Natural killer cell (primary cell): ENCODE data around the gene GAL. TPM values are rescaled to one million over a fixed set of nuclear protein-coding genes. Genes with fewer than 3 reads are reported as not detected.

ENCODE experiments used
- ATAC-seq, 3 donors: fragments of 150-1000 bp in 2 of 3; fragments of 200-7000 bp in 1 of 3; cut with Tn5 transposase; 1 replicate in 1 of 3; 2 replicates in 2 of 3; pipeline ENCODE4 v1.10.0; 2021; ENCODE audit warnings: mild to moderate bottlenecking in 2 of 3, moderate library complexity in 2 of 3
- DNase-seq, 2 donors: peaks; one replicate each; pipeline versions ENCODE4 v3.0.0 to v3.0.0-alpha.2; 2013 to 2021; ENCODE audit warnings: mixed read lengths in 1 of 2
- H3K27ac ChIP-seq: one replicate; pipeline ENCODE4 v1.5.1; 2013; ENCODE audit warnings: mild to moderate bottlenecking, low read length
- H3K27me3 ChIP-seq: one replicate; pipeline ENCODE4 v1.6.1; 2013; ENCODE audit warnings: low read length; ENCODE audit not compliant: control insufficient read depth, insufficient read depth
- H3K36me3 ChIP-seq: one replicate; pipeline ENCODE4 v1.6.1; 2013; ENCODE audit warnings: low read length; ENCODE audit not compliant: control insufficient read depth, insufficient read depth
- H3K4me1 ChIP-seq: one replicate; pipeline ENCODE4 v1.6.1; 2013; ENCODE audit warnings: low read length; ENCODE audit not compliant: control insufficient read depth, insufficient read depth
- H3K4me3 ChIP-seq: one replicate; pipeline ENCODE4 v1.5.1; 2013; ENCODE audit warnings: low read length
- H3K9me3 ChIP-seq: one replicate; pipeline ENCODE4 v1.6.1; 2013; ENCODE audit warnings: low read length; ENCODE audit not compliant: control insufficient read depth, insufficient read depth
- H3K27ac Mint-ChIP-seq, 2 donors: one replicate each; pipeline ENCODE4 v1.8.0; 2022; ENCODE audit warnings: mild to moderate bottlenecking in 2 of 2, mixed read lengths in 2 of 2, moderate library complexity in 1 of 2
- H3K27me3 Mint-ChIP-seq, 2 donors: one replicate each; pipeline ENCODE4 v1.8.0; 2022; ENCODE audit warnings: low read depth in 2 of 2, mixed read lengths in 2 of 2
- H3K36me3 Mint-ChIP-seq: one replicate; pipeline ENCODE4 v1.8.0; 2022; ENCODE audit warnings: mixed read lengths
- H3K4me1 Mint-ChIP-seq, 2 donors: one replicate each; pipeline ENCODE4 v1.8.0; 2022; ENCODE audit warnings: mixed read lengths in 2 of 2
- H3K4me3 Mint-ChIP-seq: one replicate; pipeline ENCODE4 v1.8.0; 2022; ENCODE audit warnings: mild to moderate bottlenecking, moderate library complexity, mixed read lengths
- H3K9me3 Mint-ChIP-seq, 2 donors: one replicate each; pipeline ENCODE4 v1.8.0; 2022; ENCODE audit warnings: mixed read lengths in 2 of 2
- WGBS: methylation state at CpG from one replicate; pipeline ENCODE4 v1.1.7; 2013; ENCODE audit warnings: missing lambda C conversion rate; ENCODE audit not compliant: insufficient coverage; 5-methylcytosine and 5-hydroxymethylcytosine counted together
- intact Hi-C: fragments of 100-400 bp; cut with micrococcal nuclease; formaldehyde crosslinking; loops from one replicate; pipeline ENCODE4 v1.14.2; 2022
- total RNA-seq, 4 donors: library from RNA; stranded (reverse); fragments of 120-200 nt in 1 of 4; gene quantifications; one replicate each; pipeline versions ENCODE4 v1.2.3 to v1.2.4, GENCODE V29; 2013 to 2022
- TF ChIP-seq, protein P1 (sequence below): fragments of 200-600 bp; IDR thresholded peaks from one replicate; pipeline ENCODE4 v1.8.0; 2022; ENCODE audit warnings: antibody characterized with exemption

GAL gene
- total RNA-seq, 3 donors from 2014 or later (not counting 1 experiment from before 2014, with no cell fraction given) = not detected

- Histone ChIP-seq H3K4me3 (no peak overlapping the region), H3K27me3 (peaks cover under 1% of the 10 kb centered on the region), H3K27ac (no peak overlapping the region), H3K36me3 (no peaks in the 10 kb centered on the region), H3K4me1 (no peaks in the 10 kb centered on the region), H3K9me3 (no peaks in the 10 kb centered on the region)
- TF ChIP-seq, protein P1, sequence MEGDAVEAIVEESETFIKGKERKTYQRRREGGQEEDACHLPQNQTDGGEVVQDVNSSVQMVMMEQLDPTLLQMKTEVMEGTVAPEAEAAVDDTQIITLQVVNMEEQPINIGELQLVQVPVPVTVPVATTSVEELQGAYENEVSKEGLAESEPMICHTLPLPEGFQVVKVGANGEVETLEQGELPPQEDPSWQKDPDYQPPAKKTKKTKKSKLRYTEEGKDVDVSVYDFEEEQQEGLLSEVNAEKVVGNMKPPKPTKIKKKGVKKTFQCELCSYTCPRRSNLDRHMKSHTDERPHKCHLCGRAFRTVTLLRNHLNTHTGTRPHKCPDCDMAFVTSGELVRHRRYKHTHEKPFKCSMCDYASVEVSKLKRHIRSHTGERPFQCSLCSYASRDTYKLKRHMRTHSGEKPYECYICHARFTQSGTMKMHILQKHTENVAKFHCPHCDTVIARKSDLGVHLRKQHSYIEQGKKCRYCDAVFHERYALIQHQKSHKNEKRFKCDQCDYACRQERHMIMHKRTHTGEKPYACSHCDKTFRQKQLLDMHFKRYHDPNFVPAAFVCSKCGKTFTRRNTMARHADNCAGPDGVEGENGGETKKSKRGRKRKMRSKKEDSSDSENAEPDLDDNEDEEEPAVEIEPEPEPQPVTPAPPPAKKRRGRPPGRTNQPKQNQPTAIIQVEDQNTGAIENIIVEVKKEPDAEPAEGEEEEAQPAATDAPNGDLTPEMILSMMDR = no peak
- no peak overlapping the region for H3K4me3 Mint-ChIP-seq
- 88% methylated on average over 11 of the region's 15 CpGs for WGBS
- no peaks in the 10 kb centered on the region for H3K9me3 Mint-ChIP-seq
- no peaks in the 10 kb centered on the region for H3K4me1 Mint-ChIP-seq
- intact Hi-C loops = no loop called here
- ATAC-seq (no peak), DNase-seq (no peak)
- peaks cover 12 to 14% of the 10 kb centered on the region in 2 donors for H3K27me3 Mint-ChIP-seq
- no peaks in the 10 kb centered on the region for H3K36me3 Mint-ChIP-seq
- no peak overlapping the region for H3K27ac Mint-ChIP-seq
These were observed 6.3 kb upstream of the GAL start for GRCh38 chr11:68678031-68678441.

GRCh38 chr11:68680541-68681231 is 3.7 kb upstream of the GAL start:
- no peak overlapping the region for H3K4me3 Mint-ChIP-seq
- no peak for ATAC-seq
- intact Hi-C loops = no loop called here

GRCh38 chr11:68682531-68682961 is 1.8 kb upstream of the GAL start:
- intact Hi-C loops = no loop called here
- DNase-seq = no peak
- Mint-ChIP-seq H3K27ac (no peak overlapping the region), H3K4me1 (peaks cover 0 to 4% of the 10 kb centered on the region in 2 donors), H3K27me3 (peaks cover 33 to 37% of the 10 kb centered on the region in 2 donors), H3K9me3 (no peaks in the 10 kb centered on the region), H3K36me3 (no peaks in the 10 kb centered on the region), H3K4me3 (no peak overlapping the region)
- peaks cover 23% of the 10 kb centered on the region for H3K27me3 ChIP-seq
- H3K4me3 ChIP-seq = no peak overlapping the region
- H3K9me3 ChIP-seq = no peaks in the 10 kb centered on the region
- TF ChIP-seq, protein P1 = no peak
- H3K27ac ChIP-seq = no peak overlapping the region
- no peaks in the 10 kb centered on the region for H3K36me3 ChIP-seq
- no peak for ATAC-seq
- 47% methylated on average over 9 of the region's 9 CpGs for WGBS
- H3K4me1 ChIP-seq = no peaks in the 10 kb centered on the region

More at GRCh38 chr11:68680541-68681231, 3.7 kb upstream of the GAL start:
- H3K4me1 Mint-ChIP-seq = peaks cover 0 to 2% of the 10 kb centered on the region in 2 donors
- H3K27ac Mint-ChIP-seq = no peak overlapping the region
- no peaks in the 10 kb centered on the region for H3K36me3 Mint-ChIP-seq
- Histone ChIP-seq H3K27ac (no peak overlapping the region), H3K4me1 (no peaks in the 10 kb centered on the region), H3K27me3 (peaks cover 18% of the 10 kb centered on the region), H3K36me3 (no peaks in the 10 kb centered on the region), H3K9me3 (no peaks in the 10 kb centered on the region), H3K4me3 (no peak overlapping the region)
- no peaks in the 10 kb centered on the region for H3K9me3 Mint-ChIP-seq
- TF ChIP-seq, protein P1 = no peak
- 92% methylated on average over 17 of the region's 17 CpGs for WGBS
- no peak for DNase-seq
- H3K27me3 Mint-ChIP-seq = peaks cover 15 to 19% of the 10 kb centered on the region in 2 donors

DNA sequence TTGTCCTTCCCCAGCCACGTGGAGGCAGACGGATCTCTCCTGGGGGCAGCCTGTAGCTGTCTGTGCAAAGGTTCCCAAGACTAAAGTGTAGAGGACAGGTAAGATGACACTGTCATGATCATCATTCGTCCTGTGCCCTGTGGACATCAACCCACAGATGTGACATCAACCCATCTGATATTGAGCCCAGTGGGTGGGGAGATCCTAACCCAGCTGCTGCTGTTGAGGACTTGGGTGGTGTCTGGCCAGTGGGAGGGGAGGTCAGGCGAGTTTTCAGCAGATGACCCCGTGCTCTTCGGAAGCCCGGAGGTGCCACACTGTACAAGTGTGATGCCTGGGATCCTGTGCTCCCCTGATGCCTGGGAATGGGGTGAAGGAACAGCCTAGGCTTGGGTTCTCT is 1.2 kb upstream of the GAL start:
- Mint-ChIP-seq H3K4me3 (no peak overlapping the region), H3K4me1 (peaks cover 0 to 4% of the 10 kb centered on the region in 2 donors), H3K27ac (no peak overlapping the region), H3K27me3 (peaks cover 36 to 43% of the 10 kb centered on the region in 2 donors), H3K9me3 (no peaks in the 10 kb centered on the region), H3K36me3 (no peaks in the 10 kb centered on the region)
- Histone ChIP-seq H3K27me3 (peaks cover 23% of the 10 kb centered on the region), H3K36me3 (no peaks in the 10 kb centered on the region), H3K4me3 (no peak overlapping the region), H3K27ac (no peak overlapping the region), H3K4me1 (no peaks in the 10 kb centered on the region), H3K9me3 (no peaks in the 10 kb centered on the region)
- WGBS = 81% methylated on average over 7 of the region's 7 CpGs
- DNase-seq (no peak), ATAC-seq (no peak)
- intact Hi-C loops = no loop called here
- TF ChIP-seq, protein P1 = no peak
